Stimulated activated naive CD8-positive, alpha-beta T cell treated with anti-CD3 and anti-CD28 coated beads, Interleukin-15, amount 100 ng/mL, for 72 hours (primary cell): ENCODE results near the gene DIAPH3.

ENCODE experiments used
- ATAC-seq: fragments of 150-1000 bp; cut with Tn5 transposase; 2 replicates; pipeline ENCODE4 v1.10.0; 2021; ENCODE audit warnings: mild to moderate bottlenecking, moderate library complexity
- DNase-seq, 2 donors: peaks; one replicate each; pipeline ENCODE4 v3.0.0; 2021 to 2022
- H3K27ac Mint-ChIP-seq, 2 donors: one replicate each; pipeline ENCODE4 v1.8.0; 2022; ENCODE audit warnings: mild to moderate bottlenecking in 2 of 2, mixed read lengths in 2 of 2, moderate library complexity in 2 of 2
- H3K27me3 Mint-ChIP-seq: one replicate; pipeline ENCODE4 v1.8.0; 2022; ENCODE audit warnings: mixed read lengths
- H3K4me1 Mint-ChIP-seq: one replicate; pipeline ENCODE4 v1.8.0; 2022; ENCODE audit warnings: mild to moderate bottlenecking, mixed read lengths
- H3K4me3 Mint-ChIP-seq, 2 donors: one replicate each; pipeline ENCODE4 v1.8.0; 2022; ENCODE audit warnings: mild to moderate bottlenecking in 2 of 2, mixed read lengths in 2 of 2, moderate library complexity in 1 of 2
- H3K9me3 Mint-ChIP-seq, 2 donors: one replicate each; pipeline ENCODE4 v1.8.0; 2022; ENCODE audit warnings: mixed read lengths in 2 of 2

Gene DIAPH3

DNA sequence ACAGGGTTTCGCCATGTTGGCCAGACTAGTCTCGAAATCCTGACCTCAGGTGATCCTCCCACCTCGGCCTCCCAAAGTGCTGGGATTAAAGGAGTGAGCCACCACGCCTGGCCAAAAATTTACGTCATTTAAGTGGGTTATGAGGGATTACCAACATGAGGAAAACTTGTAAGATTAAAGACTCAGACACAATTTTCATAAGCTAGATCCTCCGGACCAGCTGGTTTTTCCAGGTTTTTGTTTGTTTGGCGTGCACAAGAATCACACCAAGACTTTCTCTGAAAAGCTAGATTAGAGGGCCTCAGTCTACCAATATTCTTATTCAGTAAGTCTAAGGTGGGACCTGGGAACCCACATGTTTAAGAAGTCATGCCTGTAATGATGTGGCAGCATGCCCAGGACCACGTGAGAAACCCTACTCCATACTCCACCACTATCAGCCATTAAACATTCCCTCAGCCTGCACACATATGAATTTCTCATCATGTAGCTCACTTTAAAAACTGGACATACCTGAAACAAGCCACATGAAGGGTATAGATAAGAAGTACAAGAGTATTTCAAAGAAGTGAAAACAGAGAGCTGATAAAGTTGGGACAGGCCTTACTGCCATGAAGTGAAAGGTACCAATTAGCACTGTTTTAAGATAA lies 25.7 kb downstream of the DIAPH3 start:
- peaks cover 6% of the 10 kb centered on the region for H3K4me1 Mint-ChIP-seq
- no peak overlapping the region for H3K27ac Mint-ChIP-seq
- H3K9me3 Mint-ChIP-seq = no peaks in the 10 kb centered on the region
- no peak overlapping the region for H3K4me3 Mint-ChIP-seq
- no peaks in the 10 kb centered on the region for H3K27me3 Mint-ChIP-seq
- DNase-seq = no peak
- peak; percentile 52 for ATAC-seq

DNA sequence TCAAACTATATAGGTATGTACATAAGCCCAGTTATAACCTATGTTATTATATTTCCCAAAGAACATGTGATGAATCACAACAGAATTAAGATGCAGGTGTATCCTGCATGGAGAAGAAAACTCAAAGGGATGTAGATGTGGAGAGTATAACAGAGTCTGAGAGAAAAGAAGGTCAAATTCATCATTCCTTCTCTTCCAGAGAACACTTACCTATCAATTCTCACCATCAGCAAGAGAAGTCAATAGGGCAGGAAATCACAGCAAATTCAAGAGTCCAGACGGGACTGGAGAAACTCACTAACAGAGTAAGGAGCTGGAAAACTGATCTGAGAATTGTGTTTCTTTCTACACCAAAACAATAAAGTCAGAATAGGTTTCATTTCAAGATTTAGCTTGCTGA lies 28.4 kb downstream of the DIAPH3 start:
- H3K27ac Mint-ChIP-seq = no peak overlapping the region
- no peaks in the 10 kb centered on the region for H3K27me3 Mint-ChIP-seq
- no peak for DNase-seq

DNA sequence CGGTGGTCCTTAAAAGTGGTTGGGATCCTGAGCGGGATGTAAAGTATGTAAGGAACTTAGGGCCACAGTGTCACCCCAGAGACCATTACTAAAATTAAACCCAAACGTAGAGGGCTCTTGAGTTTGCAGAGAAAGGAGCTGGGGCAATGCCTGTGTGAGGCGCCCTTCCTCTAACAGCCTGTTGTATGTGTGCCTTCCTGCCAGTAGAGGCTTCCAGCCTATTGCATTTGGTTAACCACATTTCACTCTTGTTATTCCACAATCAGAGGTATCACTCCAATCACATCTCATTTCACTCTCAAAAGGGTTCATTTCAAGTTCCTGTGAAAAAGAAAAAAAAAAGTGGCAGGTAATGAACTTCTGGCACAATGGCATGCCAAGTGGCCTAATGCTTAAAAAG lies 29.4 kb downstream of the DIAPH3 start:
- Mint-ChIP-seq H3K9me3 (no peaks in the 10 kb centered on the region), H3K4me1 (peaks cover 6% of the 10 kb centered on the region), H3K27ac (no peak overlapping the region), H3K4me3 (no peak overlapping the region), H3K27me3 (no peaks in the 10 kb centered on the region)
- ATAC-seq (peak; percentile 83), DNase-seq (no peak)

More for the DNA sequence above, 28.4 kb downstream of the DIAPH3 start:
- Mint-ChIP-seq H3K9me3 (no peaks in the 10 kb centered on the region), H3K4me3 (no peak overlapping the region), H3K4me1 (peaks cover 6% of the 10 kb centered on the region)
- ATAC-seq = no peak

DNA sequence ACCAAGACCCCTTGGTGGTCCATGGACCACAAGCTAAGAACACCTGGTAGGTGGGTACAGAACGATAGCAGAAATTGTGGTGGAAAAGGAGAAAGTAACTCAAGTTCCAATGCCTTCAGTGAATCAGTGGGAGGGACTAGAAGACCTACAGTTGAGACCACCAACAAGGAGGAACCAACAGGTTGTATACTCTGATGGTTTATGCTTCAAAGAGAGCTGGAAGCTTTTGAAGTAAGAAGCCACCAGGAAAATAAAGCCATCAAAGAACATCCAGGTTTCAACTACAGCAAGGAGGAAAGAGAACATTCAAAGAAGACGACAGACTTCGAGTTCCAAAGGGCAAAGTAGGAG lies 42.4 kb downstream of the DIAPH3 start:
- Mint-ChIP-seq H3K9me3 (peaks cover 5 to 8% of the 10 kb centered on the region in 2 donors), H3K4me3 (no peak overlapping the region), H3K4me1 (no peaks in the 10 kb centered on the region), H3K27ac (no peak overlapping the region), H3K27me3 (no peaks in the 10 kb centered on the region)
- no peak for ATAC-seq
- DNase-seq = no peak

DNA sequence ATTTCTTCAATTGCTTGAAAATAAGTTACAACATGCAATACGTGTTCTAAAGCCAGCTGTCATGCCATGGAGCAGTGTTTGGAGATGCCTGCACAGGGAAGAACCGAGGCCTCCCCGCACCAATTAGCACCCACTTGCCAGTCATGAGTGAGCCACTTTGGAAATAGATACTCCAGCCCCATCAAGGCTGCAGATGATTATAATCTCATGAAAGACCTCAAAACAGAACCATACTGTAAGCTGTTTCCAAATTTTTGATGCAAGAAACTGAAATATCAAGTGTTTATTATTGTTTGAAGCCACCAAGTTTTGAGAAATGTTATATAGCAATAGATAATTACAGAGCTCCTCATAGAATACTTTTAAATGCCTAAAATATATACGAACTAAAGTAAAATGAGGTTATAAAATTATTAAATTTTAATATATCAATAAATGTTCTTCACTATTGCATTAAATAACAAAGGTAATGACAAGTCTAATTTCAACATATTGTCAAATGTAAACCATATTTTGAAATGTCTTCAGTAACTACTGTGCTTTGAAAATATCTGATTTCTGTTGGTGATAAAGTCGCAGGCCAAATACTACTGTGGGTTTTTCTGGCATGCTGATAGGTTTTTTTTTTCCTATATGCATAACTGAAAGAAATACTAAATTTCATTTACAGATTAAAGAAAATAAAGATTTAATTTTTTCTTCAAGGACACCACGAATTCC lies 43.0 kb downstream of the DIAPH3 start:
- ATAC-seq (no peak), DNase-seq (no peak)
- no peaks in the 10 kb centered on the region for H3K4me1 Mint-ChIP-seq
- no peak overlapping the region for H3K4me3 Mint-ChIP-seq
- peaks cover 4 to 5% of the 10 kb centered on the region in 2 donors for H3K9me3 Mint-ChIP-seq
- no peaks in the 10 kb centered on the region for H3K27me3 Mint-ChIP-seq
- H3K27ac Mint-ChIP-seq = no peak overlapping the region

DNA sequence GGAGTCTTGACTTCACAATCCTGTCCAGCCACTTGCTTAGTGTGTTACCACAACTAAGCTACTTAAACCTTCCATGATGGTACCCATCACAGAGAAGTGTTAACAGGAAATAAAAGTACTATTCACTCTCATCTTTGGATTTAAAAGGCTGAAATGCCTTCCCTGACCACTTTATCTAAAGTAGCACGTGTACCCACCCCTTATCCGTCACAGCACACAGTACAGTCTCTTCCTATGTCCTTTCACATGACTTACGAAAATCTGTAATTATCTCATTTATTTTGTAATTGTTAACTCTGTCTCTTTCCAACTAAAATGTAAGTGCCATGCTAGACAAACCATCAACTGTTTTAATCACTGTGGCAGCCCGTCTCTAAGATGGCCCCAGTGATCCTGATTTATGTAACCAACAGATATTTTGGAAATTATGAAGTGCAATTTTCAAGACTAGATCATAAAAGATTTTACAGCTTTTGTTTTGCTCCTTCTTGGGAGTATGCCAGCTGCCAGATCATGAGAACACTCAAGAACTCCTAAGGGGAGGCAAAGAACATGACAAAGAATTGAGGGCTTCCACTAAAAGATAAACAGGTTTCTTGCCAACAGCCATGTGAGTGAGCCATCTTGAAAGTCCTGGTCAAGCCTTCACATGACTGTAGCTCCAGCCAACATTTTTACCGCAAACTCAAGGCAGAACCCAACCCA lies 44.9 kb downstream of the DIAPH3 start:
- peaks cover 9 to 15% of the 10 kb centered on the region in 2 donors for H3K9me3 Mint-ChIP-seq

DNA sequence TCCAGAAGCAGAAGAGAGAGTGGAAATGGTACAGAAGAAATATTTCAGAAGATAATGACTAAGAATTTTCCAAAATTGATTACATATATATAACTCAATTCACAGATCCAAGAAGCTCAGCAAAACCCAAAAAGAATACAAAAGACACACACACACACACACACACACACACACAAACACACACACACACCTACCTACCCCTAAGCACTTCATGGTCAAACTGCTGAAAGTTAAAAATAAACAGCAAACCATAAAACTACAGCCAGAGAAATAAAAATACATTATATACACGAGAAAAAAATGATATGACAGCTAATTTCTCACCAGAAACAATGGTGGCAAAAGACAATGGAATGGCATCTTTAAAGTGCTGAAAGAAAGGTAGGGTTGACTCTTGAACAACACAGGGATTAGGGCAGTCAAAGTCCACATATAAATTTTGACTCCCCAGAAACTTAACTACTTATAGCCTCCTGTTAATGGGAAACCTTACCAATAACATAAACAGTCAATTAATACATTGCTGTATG lies 49.2 kb downstream of the DIAPH3 start:
- no peak for ATAC-seq
- Mint-ChIP-seq H3K9me3 (peaks cover 9 to 22% of the 10 kb centered on the region in 2 donors), H3K27ac (no peak overlapping the region), H3K27me3 (no peaks in the 10 kb centered on the region), H3K4me3 (no peak overlapping the region), H3K4me1 (no peaks in the 10 kb centered on the region)
- no peak for DNase-seq

More for the DNA sequence above, 44.9 kb downstream of the DIAPH3 start:
- DNase-seq (no peak), ATAC-seq (no peak)
- Mint-ChIP-seq H3K4me1 (no peaks in the 10 kb centered on the region), H3K4me3 (no peak overlapping the region), H3K27ac (no peak overlapping the region), H3K27me3 (no peaks in the 10 kb centered on the region)

DNA sequence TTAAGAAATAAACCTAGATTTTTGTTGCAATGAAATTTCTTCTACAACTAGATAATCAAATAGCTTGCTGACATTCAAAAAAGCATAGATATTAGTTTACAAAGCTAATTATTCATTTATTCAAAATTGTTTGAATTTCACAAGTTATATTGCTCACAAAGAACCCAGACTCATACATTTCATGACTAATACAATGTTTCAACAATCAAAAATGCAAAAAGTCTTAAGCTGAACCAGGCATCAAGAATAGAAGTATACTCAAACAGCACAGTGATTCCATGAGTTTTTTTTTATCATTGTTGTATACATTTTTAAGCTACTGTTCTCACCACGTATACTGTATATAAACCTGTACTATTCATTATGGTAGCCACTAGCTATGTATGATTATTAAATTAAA lies 51.0 kb downstream of the DIAPH3 start:
- Mint-ChIP-seq H3K27ac (no peak overlapping the region), H3K4me1 (no peaks in the 10 kb centered on the region), H3K27me3 (no peaks in the 10 kb centered on the region), H3K4me3 (no peak overlapping the region), H3K9me3 (peaks cover 9 to 22% of the 10 kb centered on the region in 2 donors)
- DNase-seq (no peak), ATAC-seq (no peak)

DNA sequence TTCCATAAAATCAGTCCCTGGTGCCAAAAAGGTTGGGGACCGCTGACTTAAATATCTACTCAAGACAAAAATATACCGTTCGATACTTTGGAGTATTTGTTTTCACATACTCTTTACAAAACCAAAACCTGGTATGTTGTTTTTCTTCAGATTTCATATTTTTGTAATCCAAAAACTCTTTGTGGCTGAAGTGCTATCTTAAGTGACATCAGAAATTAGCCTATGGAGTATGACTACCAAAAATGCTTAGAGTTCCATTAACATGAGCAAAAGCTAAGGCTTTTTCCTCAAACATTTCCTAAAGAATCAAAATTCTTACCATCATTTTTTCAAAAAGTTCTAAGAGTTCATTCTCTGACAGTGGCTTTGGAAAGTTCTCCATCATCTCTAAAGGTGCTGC lies 52.0 kb downstream of the DIAPH3 start:
- Mint-ChIP-seq H3K4me1 (no peaks in the 10 kb centered on the region), H3K4me3 (no peak overlapping the region), H3K27ac (no peak overlapping the region), H3K9me3 (peaks cover 9 to 22% of the 10 kb centered on the region in 2 donors), H3K27me3 (no peaks in the 10 kb centered on the region)
- no peak for ATAC-seq
- no peak for DNase-seq

DNA sequence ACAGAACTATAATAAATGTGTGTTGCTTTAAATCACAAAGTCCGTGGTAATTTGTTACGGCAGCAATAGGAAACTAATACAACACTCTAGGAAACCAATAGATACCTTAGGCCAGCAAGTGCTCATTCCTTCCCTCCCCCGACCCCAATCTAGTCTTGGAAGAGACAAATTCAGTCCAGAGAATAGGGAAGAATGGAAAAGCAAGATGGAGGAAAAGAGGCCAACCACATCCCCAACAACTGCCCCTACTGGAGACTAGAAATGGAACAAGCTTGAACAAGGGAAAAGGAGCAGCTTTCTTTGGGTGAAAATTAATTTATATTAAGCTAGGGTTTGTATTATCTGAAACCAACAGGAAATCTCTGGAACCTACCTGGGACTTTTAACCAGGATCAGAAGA lies 54.4 kb downstream of the DIAPH3 start:
- H3K27ac Mint-ChIP-seq = no peak overlapping the region
- H3K4me3 Mint-ChIP-seq = no peak overlapping the region
- H3K4me1 Mint-ChIP-seq = no peaks in the 10 kb centered on the region
- ATAC-seq (no peak), DNase-seq (no peak)
- H3K27me3 Mint-ChIP-seq = no peaks in the 10 kb centered on the region
- peaks cover 5 to 12% of the 10 kb centered on the region in 2 donors for H3K9me3 Mint-ChIP-seq

DNA sequence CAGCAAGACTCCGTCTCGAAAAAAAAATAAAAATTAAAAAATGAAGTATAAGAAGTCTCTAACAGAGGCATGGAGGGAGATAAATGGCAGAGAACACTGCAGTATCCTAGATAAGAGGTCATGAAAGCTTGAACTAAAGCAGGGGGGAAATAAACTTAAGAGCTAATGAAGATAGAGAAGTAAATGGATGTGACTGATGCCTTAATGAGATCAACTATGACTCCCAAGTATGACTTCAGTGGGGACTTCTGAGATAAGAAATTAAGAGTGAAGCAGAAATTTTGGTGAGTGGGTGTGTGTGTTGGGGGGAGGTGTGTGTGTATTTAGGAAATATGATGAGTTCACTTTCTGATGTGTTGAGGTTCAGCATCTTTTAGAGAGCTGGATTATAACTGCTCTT lies 55.1 kb downstream of the DIAPH3 start:
- no peaks in the 10 kb centered on the region for H3K4me1 Mint-ChIP-seq
- H3K9me3 Mint-ChIP-seq = peaks cover 0 to 5% of the 10 kb centered on the region in 2 donors
- DNase-seq (no peak), ATAC-seq (no peak)
- H3K27me3 Mint-ChIP-seq = no peaks in the 10 kb centered on the region
- no peak overlapping the region for H3K27ac Mint-ChIP-seq
- no peak overlapping the region for H3K4me3 Mint-ChIP-seq

DNA sequence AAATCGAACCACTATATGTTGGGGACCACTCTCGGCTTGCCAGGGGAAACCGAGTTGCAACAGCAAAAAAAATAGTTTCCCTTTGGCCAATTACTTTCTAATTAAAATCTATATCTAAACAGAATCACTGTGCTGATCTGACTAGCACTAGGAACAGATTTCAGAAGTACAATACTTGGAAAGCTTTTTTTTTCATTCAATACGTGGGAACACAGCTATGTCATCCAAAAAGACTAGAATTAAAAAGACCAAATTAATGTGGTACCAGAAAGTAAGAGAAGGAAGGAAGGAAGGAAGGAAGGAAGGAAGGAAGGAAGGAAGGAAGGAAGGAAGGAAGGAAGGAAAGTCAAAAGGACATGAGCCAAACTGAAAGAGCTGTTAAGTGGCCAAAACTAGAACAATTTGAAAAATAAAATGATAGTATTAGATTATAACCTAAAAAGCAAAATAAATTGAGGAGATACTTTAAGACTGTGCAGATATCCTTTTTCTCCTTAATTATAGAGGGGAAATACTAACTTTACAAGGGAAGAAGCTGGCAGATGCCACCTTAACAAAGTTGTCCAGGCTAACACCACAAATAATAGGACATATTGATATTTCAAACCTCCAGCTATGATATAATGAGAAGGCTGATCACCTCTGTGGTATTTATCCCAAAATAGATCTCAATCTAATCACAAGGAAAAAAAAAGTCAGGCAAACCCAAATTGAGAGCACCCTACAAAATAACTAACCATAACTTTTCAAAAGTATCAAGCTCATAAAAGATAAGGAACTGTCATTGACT lies 63.9 kb downstream of the DIAPH3 start:
- no peaks in the 10 kb centered on the region for H3K4me1 Mint-ChIP-seq
- DNase-seq = no peak
- H3K27me3 Mint-ChIP-seq = no peaks in the 10 kb centered on the region
- no peaks in the 10 kb centered on the region for H3K9me3 Mint-ChIP-seq
- no peak overlapping the region for H3K27ac Mint-ChIP-seq
- no peak overlapping the region for H3K4me3 Mint-ChIP-seq
- no peak for ATAC-seq

DNA sequence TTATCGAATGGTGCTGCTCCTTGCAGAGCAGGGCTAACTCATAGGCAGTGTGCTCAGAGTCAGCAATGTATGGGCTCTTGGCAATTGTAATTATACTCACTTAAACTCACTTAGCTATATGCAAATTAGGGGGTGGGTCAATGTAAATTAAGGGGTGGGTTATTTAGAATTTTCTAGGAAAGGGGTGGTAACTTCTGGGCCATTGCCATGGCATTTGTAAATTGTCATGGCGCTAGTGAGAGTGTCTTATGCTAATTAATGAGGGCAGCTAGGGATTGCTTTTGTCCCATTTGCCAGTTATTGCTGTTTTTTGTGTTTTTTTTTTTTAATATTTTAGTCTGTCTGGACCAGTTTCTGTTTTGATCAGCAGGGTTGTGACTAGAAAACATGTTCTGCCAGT lies 68.4 kb downstream of the DIAPH3 start:
- no peak overlapping the region for H3K4me3 Mint-ChIP-seq
- no peaks in the 10 kb centered on the region for H3K27me3 Mint-ChIP-seq
- H3K9me3 Mint-ChIP-seq = no peaks in the 10 kb centered on the region
- H3K27ac Mint-ChIP-seq = no peak overlapping the region
- ATAC-seq (no peak), DNase-seq (no peak)
- no peaks in the 10 kb centered on the region for H3K4me1 Mint-ChIP-seq

DNA sequence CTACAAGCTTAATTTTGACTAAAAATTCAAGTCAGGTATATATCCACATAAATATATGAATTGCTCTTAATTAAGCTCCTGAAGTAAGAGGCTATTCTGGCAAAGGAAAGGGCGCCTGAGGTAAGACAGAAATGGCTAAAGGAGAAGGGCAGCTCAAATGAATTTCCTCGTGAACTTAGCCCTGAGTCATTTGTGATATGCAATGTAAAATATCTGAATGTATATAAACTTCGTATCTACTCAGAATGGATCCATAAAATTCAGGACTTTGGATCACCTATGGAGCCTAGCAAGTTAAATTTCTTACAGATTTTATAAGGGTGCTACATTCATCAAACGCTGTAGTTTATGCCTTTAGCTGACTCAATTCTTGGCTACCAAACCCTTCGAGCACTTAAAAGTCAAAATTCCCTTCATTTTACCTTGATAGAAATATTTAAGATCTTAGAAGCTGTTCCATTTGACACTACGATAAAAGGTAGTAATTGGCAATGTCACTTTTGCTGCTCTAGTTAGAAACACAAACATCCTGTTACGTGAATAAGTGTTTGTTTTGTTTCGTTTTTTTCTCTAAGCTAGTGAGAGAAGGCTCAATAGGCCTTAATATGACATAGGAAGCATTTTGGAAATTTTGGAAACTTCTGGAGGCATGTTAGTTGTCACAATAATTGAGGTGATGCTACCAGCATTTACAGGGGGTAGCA lies 69.2 kb downstream of the DIAPH3 start:
- H3K27me3 Mint-ChIP-seq = no peaks in the 10 kb centered on the region
- no peak for DNase-seq
- no peaks in the 10 kb centered on the region for H3K9me3 Mint-ChIP-seq

DNA sequence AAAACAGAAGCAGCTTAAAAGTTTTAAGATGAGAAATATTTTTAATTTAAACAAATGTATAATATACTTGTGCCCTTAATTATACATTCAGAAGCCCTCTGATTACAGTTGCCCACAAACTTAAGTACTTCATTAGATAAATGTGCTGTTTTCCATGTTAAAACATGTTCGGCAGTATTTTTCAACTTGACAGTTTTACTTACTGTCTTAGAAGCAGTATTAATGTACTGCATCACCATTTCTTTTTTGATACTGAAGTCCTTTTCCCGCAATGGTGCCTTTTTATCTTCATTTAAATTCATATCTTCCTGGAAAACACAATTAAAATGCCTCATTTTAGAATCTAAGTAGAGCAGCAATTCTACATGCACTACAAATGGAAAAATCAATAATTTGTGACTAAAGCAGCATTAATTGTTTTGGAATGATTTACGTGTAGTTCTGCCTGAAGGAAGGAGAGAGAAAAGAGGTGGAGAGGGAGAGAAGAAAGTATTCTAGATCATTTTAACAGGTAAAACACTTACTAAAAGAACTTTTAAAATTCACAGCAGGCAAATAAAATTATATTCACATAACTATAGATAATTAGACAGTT lies 70.2 kb downstream of the DIAPH3 start:
- DNase-seq (no peak), ATAC-seq (no peak)
- Mint-ChIP-seq H3K27me3 (no peaks in the 10 kb centered on the region), H3K4me3 (no peak overlapping the region), H3K27ac (no peak overlapping the region), H3K4me1 (no peaks in the 10 kb centered on the region), H3K9me3 (no peaks in the 10 kb centered on the region)

More for the DNA sequence above, 69.2 kb downstream of the DIAPH3 start:
- no peak overlapping the region for H3K27ac Mint-ChIP-seq
- no peak for ATAC-seq
- no peak overlapping the region for H3K4me3 Mint-ChIP-seq
- no peaks in the 10 kb centered on the region for H3K4me1 Mint-ChIP-seq
